Measurements from ENCODE around the gene VWC2. TPM values are rescaled to one million over a fixed set of nuclear protein-coding genes. Genes with fewer than 3 reads are reported as not detected.
"Not testable (repeated sequence)": the region's sequence is repeated elsewhere in the genome, so short reads cannot be mapped to it uniquely, and the experiment has no call there.

Gene VWC2
- total and polyA plus RNA-seq, 12 donors, result under 0.01 to 0.04 (median under 0.01) TPM; not detected in 7

DNA sequence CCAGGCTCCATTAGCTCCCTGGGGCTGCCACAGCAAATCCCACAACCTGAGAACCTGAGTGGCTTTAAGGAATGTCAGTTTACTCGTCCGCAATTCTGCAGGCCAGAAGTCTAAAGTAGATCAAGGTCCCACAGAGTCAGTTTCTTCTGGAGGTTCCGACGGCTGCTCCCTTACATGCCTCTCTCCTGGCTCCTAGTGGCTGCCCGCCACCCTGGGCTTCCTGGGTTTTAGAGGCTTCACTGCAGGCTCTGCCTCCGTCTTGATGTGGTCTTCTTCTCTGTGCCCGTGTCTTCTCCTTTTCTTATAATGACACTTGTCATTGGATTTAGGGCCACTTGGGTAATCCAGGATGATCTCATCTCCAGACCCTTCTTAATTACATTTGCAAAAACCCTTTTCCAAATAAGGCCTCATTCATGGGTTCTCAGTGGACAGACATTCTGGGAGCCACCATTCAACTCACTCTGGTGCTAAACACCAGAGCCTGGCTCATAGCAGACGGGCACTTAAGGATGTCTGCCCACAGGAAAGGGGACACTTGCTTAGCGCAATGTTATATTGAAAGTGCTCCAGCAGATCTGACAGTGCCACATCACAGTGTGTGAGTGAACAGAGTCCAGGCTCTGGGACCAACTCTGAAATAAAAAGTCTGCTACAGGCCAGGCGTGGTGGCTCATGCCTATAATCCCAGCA, 77.6 kb downstream of the VWC2 start:
- no peak for DNase-seq
- Histone ChIP-seq H3K36me3 (replicated peaks in 1 of 2) (no peaks in the 10 kb centered on the region), H3K27me3 (no peaks in the 10 kb centered on the region), H3K4me1 (replicated peaks in 1 of 2) (no peaks in the 10 kb centered on the region), H3K9me3 (replicated peaks in 1 of 3) (no peaks in the 10 kb centered on the region), H3K27ac (no peak overlapping the region), H3K4me3 (no peak overlapping the region)
- TF ChIP-seq, protein P1, sequence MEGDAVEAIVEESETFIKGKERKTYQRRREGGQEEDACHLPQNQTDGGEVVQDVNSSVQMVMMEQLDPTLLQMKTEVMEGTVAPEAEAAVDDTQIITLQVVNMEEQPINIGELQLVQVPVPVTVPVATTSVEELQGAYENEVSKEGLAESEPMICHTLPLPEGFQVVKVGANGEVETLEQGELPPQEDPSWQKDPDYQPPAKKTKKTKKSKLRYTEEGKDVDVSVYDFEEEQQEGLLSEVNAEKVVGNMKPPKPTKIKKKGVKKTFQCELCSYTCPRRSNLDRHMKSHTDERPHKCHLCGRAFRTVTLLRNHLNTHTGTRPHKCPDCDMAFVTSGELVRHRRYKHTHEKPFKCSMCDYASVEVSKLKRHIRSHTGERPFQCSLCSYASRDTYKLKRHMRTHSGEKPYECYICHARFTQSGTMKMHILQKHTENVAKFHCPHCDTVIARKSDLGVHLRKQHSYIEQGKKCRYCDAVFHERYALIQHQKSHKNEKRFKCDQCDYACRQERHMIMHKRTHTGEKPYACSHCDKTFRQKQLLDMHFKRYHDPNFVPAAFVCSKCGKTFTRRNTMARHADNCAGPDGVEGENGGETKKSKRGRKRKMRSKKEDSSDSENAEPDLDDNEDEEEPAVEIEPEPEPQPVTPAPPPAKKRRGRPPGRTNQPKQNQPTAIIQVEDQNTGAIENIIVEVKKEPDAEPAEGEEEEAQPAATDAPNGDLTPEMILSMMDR (IDR thresholded peaks at IDR 0.05), result no peak
- no peak for TF ChIP-seq POLR2A (IDR thresholded peaks at IDR 0.05)
- 54 to 70% (median 64%) methylated on average over 8 to 10 of the region's 10 CpGs for WGBS, 4 donors
- intact Hi-C loops (cut with DNase I), result no loop called here

DNA sequence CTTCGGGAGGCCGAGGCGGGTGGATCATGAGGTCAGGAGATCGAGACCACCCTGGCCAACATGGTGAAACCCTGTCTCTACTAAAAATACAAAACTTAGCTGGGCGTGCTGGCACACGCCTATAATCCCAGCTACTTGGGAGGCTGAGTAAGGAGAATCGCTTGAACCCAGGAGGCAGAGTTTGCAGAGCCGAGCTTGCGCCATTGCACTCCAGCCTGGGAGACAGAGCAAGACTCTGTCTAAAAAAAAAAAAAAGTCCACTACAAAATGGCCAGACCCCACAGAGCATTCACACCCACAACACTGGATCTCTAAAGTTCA, 78.1 kb downstream of the VWC2 start:
- H3K27me3 ChIP-seq; H3K27ac ChIP-seq; DNase-seq; H3K4me3 ChIP-seq; H3K9me3 ChIP-seq (replicated peaks in 1 of 3); H3K36me3 ChIP-seq (replicated peaks in 1 of 2); intact Hi-C loops (cut with DNase I); H3K4me1 ChIP-seq (replicated peaks in 1 of 2): not testable (repeated sequence)
- 85 to 92% (median 90%) methylated on average over 6 to 9 of the region's 9 CpGs for WGBS, 4 donors

DNA sequence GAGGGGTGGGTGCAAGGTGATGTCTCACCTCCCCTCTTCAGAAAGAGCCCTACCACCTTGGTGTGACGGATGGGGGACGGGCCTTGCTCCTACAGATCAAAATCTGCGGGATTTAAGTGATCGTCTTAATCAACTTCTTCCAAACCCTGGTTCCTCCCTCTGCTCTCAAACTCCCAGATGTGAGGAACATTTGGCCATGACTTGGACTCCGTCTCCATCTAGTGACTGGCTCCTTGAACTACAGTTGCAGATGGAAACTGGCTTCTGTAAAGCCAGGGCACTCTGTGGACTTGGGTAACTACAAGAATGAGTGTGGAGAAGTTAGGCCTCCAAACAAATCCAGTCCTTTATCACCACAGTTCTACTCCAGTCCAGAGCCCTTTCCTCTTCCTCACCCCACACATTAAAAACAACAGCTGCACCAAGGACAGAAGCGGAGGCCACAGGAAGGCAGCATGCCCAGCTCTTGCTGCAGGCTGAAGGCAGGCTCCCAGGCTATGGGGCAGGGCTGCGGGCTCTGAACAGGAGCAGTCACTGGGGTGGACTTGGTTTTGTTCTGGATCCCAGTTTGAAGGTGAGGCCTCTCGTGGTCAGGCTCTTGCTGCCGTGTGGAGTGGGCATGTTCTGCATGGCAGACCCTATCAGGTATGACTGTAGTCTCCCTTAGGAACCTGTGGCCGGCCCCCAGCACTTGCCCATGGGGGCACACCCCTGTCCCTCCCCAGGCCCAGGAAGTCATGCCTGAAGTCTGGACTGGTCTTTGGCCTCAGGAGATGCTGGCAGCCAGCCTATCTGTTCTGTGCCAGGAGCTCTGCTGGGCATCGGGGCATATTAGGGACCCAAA, 79.4 kb downstream of the VWC2 start:
- no peaks in the 10 kb centered on the region for H3K27me3 ChIP-seq
- no peaks in the 10 kb centered on the region for H3K36me3 ChIP-seq (replicated peaks in 1 of 2)
- DNase-seq, result peak; percentile 20 to 60 (median 28)
- H3K27ac ChIP-seq, result no peak overlapping the region
- 27 to 49% (median 48%) methylated on average over 7 to 11 of the region's 11 CpGs for WGBS, 4 donors
- H3K4me1 ChIP-seq (replicated peaks in 1 of 2), result no peaks in the 10 kb centered on the region
- intact Hi-C loops (cut with DNase I), result no loop called here
- H3K9me3 ChIP-seq (replicated peaks in 1 of 3), result no peaks in the 10 kb centered on the region
- H3K4me3 ChIP-seq, result no peak overlapping the region
- TF ChIP-seq, protein P1 (IDR thresholded peaks at IDR 0.05), result peak; percentile 42 to 61 (median 57)
- no peak for TF ChIP-seq POLR2A (IDR thresholded peaks at IDR 0.05)

DNA sequence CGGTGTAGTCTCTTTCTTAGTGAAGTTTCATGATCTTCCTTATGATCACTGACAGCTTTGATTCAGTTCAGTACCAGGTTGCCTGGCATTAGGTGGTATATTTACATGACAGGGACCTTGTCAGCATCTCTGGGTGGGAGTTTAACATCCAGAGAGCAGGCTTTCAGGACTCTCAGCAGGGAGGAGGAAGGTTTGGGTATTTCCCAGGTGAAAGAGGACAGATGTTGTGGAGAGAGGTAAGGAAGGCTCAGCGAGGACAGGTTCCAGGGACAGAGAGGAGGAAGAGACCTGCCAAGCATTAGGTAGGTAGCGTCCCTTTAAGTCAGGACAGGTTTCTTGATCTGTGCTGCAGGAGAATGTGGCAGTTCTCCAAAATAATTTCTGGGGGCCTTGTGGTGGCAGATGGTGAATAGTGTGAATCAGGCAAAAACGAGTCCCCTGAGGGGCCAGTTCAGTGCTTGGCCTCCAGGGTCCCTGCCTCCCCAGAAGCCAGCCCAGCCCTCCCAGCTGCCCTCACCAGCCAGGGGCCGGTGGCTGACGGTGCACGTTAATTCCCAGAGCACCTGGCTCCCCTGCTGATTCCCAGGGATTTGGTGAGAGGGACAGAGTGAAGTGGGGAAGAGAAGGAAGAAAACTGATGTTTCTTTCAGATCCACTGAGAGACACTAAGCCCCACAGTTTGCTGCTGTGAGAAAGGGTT, 82.0 kb downstream of the VWC2 start:
- Histone ChIP-seq H3K27me3 (no peaks in the 10 kb centered on the region), H3K9me3 (replicated peaks in 1 of 3) (no peaks in the 10 kb centered on the region), H3K4me1 (replicated peaks in 1 of 2) (no peaks in the 10 kb centered on the region), H3K36me3 (replicated peaks in 1 of 2) (no peaks in the 10 kb centered on the region), H3K27ac (no peak overlapping the region), H3K4me3 (no peak overlapping the region)
- no peak for TF ChIP-seq POLR2A (IDR thresholded peaks at IDR 0.05)
- TF ChIP-seq, protein P1 (IDR thresholded peaks at IDR 0.05), result no peak
- DNase-seq, result no peak
- WGBS, 4 donors, result 57 to 65% (median 62%) methylated on average over 3 to 7 of the region's 7 CpGs
- intact Hi-C loops (cut with DNase I), result no loop called here

All from adrenal gland (tissue), 12 donors.